Measurements from ENCODE around the gene MOK. TPM values are rescaled to one million over a fixed set of nuclear protein-coding genes. Genes with fewer than 3 reads are reported as not detected.
"Not testable (repeated sequence)": the region's sequence is repeated elsewhere in the genome, so short reads cannot be mapped to it uniquely, and the experiment has no call there.

The MOK gene
- polyA plus RNA-seq, 3 donors, result 24.3 to 24.8 (median 24.6) TPM

DNA sequence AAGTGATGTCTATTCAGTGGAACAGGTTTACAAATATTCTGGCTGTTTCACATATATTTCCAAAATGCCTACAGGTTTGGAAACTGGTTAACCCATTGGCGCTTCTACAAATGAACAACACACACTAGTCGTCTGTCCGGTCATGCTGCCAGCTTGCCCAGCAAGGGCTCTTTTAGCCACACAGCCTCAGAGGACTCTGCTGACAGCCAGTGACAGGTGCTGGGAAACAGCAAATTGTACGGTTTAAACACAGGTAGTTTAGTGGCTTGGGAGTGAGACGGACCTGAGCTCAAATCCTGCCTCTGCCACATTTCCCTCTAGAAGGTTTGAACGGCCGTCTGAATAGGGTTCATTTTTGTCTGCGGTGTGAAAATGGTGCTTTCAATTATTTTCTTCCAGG is 53.8 kb downstream of the MOK start:
- DNase-seq (ENCODE audit: low read depth in 3 of 3, low spot score in 2 of 3), result no peak

DNA sequence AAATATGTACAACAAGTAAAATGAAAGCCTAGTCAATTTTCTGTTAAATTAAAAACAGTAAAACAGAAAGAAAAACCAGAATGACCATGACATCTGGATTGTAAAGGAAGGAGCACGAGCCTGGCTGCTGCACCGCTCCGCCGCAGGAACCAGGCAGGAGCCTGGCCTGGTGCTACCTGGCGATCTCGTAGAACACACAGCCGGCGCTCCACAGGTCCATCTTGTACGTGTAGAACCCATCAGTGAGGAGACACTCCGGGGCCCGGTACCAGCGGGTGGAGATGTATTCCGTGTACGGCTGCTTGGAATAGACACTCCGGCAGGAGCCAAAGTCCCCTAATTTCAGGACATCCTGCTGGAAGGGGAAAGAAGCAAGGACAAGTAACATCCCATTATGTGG is 54.3 kb downstream of the MOK start:
- no peak for DNase-seq (ENCODE audit: low read depth in 3 of 3, low spot score in 2 of 3)

DNA sequence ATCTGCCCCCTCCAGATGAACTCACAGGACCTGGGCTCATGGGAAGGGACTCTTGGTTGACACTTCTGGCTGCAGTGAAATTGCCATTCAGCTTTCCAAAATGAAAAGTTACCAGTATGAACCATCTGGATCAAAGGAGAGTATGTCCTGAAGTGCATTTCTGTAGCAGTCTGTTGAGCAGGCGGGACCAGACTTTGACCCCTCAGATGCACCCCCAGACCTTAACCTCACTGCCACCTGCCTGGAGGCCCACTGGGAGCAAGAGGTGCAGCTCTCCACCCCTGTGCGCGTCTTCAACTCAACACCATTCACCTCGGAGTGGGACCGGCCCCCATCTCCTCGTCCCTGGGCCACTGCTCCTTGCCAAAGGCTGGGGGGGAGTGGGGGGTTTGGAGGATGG is 55.0 kb downstream of the MOK start:
- DNase-seq (ENCODE audit: low read depth in 3 of 3, low spot score in 2 of 3), result no peak

DNA sequence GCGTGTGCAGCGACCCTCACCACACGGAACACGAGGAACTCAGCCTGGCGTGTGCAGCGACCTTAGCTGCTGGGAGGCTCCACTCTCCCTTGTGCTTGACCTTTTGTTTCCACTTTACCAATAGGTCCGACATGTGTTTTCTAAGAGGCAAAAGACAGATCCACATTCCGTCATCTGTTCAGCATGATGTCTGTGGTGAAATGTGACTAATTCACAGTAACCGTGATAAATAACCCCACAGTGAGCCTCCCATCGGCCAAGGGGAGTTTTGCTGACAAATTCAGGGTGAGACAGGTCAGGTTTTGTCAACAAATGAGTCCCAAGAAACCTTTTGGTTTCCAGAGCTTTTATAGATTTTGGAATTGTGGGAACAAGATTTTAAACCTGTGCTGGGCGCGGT is 55.9 kb downstream of the MOK start:
- no peak for DNase-seq (ENCODE audit: low read depth in 3 of 3, low spot score in 2 of 3)

DNA sequence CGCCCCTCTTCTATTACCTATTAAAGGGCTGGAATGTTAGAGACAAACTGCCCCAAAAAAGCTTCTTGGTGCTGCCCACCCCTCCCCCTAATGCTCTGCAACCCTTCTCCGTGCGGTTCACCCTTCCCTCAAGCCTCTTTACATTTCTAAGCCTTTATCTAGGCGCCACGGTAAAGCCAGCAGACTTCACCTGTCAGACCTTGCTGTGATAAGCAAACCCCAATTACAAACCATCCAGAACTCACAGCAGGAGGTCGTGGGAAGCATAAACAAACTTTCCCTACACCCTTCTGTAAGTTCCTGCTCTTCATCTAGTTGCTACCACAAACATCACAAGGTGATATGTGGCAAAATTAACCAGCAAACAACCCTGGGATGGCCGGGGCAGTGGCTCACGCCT is 56.8 kb downstream of the MOK start:
- DNase-seq (ENCODE audit: low read depth in 3 of 3, low spot score in 2 of 3), result no peak

DNA sequence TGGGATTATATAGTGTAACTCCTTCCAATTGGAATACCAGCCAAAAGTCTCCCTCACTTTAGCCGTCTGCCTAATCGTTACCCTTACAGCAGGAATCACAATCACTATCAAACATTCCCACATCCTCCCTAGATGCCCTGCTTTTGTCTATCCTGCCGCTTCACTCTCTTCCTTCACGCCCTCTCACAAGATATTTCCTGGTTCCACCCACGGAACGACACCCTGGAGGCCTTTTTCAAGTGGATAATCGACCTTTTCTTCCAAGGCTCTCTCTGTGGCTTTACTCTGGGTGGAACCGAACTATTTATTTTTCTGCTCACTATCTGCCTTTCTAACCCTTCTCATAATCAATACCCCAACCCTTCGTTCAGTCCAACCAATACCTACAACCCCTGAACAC is 58.9 kb downstream of the MOK start:
- no peak for DNase-seq (ENCODE audit: low read depth in 3 of 3, low spot score in 2 of 3)

DNA sequence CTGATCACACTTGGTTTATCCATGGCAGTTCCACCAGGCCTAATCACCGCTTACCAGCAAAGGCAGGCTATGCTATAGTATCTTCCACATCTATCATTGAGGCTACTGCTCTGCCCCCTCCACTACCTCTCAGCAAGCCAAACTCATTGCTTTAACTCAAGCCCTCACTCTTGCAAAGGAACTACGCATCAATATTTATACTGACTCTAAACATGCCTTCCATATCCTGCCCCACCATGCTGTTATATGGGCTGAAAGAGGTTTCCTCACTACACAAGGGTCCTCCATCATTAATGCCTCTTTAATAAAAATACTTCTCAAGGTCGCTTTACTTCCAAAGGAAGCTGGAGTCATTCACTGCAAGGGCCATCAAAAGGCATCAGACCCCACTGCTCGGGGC is 61.2 kb downstream of the MOK start:
- not testable (repeated sequence) for DNase-seq (ENCODE audit: low read depth in 3 of 3, low spot score in 2 of 3)

DNA sequence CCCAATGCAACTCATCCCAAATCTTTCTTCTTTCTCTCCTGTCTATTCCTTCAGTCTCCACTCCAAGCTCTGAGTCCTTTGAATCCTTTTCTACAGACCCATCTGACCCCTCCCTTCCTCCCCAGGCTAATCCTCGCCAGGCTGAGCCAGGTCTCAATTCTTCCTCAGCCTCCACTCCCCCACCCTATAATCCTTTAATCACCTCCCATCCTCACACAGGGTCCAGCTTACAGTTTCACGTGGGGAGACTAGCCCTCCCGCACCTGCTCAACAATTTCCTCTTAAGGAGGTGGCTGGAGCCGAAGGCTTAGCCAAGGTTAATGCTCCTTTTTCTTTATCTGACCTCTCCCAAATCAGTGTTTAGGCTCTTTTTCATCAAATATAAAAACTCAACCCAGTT is 63.8 kb downstream of the MOK start:
- DNase-seq (ENCODE audit: low read depth in 3 of 3, low spot score in 2 of 3), result no peak

DNA sequence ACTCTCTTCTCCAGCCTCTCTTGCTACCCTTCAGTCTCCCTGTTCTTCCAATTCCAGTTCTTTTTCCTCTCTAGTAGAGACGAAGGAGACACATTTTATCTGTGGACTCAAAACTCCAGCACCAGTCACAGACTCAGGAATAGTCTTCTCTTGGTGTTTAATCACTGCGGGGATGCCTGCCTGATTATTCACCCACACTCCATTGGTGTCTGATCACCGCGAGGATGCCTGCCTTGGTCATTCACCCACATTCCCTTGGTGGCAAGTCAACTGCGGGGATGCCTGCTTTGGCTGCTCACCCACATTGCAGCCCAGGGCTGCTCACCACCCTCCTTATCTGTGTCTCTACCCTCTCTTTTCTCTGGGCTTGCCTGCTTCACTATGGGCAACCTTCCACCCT is 64.5 kb downstream of the MOK start:
- not testable (repeated sequence) for DNase-seq (ENCODE audit: low read depth in 3 of 3, low spot score in 2 of 3)

DNA sequence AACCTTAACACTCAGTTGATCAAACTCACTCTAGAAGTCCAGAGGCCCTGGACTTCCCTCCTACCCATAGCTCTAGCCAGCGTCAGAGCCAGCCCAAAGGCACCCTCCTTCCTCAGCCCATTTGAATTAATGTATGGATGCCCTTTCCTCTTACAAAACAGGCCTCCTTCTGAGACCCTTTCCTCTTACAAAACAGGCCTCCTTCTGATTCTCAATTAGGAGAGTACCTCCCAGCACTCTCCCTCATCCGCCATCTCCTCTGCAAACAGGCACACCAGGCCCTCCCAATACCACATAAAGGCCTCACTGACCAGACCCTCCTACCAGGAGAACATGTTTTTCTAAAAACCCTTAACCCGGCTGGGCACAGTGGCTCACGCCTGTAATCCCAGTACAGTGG is 65.7 kb downstream of the MOK start:
- no peak for DNase-seq (ENCODE audit: low read depth in 3 of 3, low spot score in 2 of 3)

DNA sequence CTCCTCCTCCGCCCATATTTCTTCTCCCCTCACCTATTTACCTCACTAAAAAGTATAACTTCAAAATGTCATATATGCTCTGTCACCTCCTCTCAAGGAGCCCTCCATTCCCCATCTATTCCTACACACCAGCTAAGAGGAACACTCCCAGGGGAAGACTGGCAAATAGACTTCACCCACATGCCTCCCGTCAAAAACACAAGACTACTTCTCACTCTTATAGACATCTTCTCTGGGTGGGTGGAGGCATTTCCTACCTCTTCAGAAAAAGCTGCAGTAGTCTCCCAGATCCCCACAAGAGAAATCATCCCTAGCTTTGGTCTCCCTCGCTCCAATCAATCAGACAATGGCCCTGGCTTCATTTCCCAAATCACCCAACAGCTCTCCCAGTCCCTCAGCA is 66.2 kb downstream of the MOK start:
- DNase-seq (ENCODE audit: low read depth in 3 of 3, low spot score in 2 of 3), result no peak

DNA sequence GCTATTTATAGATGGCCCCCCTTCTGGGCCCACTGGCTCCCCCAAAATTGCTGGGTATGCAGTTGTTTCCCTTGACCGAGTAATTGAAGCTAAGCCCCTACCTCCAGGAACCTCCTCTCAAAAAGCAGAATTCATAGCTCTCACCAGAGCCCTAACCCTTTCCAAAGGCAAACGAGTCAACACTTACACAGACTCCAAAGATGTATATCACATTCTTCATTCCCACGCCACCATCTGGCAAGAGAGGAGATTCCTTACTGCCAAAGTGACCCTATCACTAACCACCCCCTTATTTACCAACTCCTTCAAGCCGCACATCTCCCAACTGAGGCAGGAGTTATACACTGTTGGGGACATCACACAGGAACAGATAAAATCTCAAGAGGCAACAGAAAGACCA is 66.8 kb downstream of the MOK start:
- no peak for DNase-seq (ENCODE audit: low read depth in 3 of 3, low spot score in 2 of 3)

DNA sequence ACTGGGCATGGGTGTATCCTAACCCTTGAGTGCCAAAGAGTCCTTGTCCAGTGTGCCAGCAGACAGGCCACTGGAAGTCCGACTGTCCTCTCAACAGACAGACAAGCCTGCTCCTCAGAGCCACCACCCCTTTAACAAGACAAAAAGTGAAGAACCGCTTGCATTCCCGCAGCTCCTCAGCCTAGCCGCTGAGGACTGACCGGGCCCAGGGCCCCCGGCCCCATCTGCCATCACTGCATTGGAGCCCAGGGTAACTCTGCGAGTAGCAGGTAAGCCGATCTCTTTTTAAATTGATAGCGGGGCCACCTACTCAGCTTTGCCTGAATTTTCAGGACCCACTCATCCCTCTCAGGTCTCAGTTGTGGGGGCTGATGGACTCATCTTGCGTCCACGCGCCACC is 68.9 kb downstream of the MOK start:
- no peak for DNase-seq (ENCODE audit: low read depth in 3 of 3, low spot score in 2 of 3)

DNA sequence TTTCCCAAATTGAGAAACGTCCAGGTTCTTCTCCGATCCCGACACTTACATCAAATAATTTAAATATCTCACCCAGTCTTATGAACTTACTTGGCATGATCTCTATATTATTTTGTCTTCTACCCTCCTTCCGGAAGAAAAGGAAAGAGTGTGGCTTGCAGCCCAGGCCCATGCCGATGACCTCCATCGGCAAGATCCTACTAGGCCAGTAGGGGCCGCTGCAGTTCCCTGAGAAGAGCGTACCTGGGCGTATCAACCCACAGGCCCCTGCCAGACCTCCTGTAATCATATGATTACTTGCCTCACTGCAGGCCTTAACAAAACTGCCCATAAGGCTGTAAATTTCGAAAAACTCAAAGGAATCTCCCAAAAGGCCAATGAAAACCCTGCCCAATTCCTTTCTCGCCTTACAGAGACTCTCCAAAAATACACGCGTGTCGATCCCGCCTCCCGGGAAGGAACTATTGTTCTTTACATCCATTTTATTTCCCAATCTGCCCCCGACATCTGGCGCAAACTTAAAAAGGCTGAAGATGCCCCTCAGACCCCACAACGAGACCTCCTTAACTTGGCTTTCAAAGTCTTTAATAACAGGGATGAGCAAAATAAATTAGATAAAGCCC is 69.6 kb downstream of the MOK start:
- peak; percentile 36 to 63 (median 58) for DNase-seq (ENCODE audit: low read depth in 3 of 3, low spot score in 2 of 3)

DNA sequence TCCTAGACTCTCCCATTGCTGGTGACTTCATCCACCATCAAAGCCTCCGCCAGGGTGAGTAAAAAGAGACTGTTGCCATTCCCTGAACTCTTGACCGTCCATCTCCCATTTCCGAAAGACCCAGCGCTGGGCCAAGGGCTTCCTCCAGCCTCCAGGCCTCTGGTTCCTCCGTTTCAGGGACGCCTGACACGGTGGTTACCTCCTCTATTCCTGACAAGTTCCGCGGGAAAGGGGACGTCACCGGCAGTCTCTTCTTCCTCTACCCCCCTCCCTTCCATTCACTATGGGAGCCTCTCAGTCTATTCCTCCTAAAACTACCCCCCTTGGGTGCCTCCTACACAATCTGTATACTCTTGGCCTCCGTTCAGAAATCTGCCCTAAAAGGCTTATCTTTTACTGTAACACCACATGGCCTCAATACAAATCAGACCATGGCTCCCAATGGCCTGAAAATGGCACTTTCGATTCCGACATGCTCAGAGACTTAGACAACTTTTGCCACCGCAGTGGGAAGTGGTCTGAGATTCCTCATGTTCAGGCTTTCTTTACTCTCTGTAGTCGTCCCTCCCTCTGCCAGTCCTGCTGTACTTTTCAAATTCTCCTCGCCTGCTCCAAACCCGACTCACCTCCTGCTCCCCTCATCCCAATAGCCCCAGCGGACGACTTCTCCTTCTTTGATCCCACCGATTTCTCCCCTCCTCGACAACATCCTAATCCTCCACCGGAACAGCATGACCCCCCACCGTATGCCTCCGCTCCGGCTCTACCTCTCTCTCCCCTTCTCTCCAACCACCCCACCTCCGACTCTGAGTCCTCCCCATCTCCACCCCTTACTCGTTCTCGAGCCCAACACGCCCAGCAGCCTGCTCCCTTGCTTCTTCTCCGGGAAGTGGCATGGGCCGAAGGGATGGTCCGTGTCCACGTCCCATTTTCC is 70.4 kb downstream of the MOK start:
- DNase-seq (ENCODE audit: low read depth in 3 of 3, low spot score in 2 of 3), result no peak

DNA sequence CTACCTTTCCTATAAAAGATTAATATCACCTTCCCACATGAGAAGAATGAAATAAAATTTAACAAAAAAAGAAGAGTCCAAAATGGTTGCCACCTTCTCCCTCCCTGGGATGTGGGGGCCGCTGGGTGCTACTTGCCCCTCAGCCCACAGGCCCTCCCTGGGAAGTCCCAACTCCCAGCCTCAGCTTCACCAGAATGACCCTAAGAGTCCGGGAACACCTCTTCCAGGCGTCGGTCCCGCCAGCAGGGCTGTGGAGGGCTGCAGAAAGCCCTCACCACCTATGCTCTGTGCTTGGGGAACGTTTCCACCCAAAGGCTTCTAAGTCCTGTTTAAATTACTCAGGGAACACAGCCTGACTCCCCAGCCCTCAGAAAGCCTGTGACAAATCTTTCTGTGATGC is 71.9 kb downstream of the MOK start:
- no peak for DNase-seq (ENCODE audit: low read depth in 3 of 3, low spot score in 2 of 3)

DNA sequence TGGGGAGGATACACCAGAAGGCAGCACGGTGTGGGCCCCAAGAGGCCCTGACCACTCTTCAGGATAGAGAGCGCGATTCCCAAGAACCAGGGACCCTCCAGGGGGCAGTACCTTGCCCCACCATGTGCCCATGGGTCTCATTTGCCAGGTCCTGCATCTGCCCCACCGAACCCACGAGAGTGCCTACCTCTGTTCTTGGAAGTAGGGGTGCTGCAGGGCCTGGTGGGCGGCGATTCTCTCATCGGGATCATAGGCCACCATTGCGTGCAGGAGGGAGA is 72.7 kb downstream of the MOK start:
- no peak for DNase-seq (ENCODE audit: low read depth in 3 of 3, low spot score in 2 of 3)

DNA sequence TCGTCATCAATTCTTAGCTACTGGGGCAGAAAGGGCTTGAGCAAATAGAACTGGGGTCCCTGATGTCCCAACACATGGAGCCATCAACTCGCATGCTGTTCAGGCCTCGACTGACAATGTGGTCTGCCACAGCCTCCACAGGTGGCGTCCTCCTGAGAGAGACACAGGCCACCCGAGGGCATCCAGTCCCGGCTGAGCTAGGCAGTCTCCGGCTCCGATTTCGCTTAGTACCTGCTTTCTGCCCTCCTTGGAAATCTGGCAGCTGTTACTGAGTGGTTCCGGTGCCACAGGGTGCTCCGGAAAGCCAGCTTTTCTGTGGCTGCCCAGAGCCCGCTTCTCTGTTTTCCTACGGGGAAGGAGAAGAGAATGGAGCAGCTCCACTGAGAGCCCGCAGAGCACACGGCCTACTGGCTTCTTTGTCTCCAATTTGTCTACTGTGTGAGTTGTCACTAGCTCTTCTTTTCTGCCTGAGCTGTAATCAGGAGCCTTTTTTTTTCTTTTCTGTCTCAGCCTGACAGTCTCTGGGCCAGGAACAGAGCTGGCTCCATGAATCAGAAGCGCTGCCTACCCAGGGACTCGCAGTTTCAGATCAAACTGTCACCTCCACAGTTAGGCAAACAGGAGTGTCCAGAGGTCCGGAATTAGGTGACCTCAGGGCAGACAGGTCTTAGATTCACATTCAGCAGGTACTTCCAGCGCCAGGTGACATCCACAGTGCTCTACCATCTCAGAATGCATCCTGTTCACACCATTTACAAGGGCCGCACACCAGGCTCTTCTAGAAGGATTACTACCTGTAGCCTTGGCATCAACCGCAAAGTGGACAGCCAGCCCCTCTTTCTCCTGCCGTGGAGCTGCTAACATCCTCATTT is 73.3 kb downstream of the MOK start:
- DNase-seq (ENCODE audit: low read depth in 3 of 3, low spot score in 2 of 3), result no peak

DNA sequence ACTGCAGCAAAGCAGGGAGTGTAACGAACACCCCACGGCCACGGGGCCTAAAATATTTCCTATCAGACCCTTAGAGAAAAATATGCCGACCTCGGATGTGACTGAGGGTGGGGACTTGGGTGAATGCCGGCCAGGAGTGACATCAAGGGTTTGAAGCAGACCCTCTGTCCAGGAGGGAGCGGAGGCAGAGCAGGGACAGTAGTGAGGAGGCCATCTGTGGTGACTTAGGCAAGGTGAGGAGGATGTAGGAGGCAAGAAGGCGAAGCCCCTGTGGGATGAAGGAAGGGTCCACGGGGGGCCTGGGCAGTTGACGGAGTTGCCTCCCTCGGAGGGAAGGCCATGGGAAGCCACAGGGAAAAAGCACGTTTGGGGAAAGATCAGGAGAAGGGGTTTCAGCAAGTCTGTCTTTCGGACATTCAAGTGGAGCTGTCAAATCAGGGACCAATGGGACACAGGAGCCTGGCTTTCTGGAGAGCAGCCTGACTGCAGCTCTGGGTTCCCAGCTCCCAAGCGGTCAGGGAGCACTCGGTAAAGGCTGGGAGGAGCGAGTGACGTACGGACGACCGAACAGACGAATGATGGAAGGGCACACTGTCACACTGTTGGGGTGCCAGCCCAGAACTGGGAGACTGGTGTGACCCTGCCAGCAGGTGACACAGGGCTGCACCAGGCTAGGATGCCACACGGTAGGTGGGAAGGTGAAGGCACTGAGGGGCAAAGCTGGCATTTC is 74.3 kb downstream of the MOK start:
- DNase-seq (ENCODE audit: low read depth in 3 of 3, low spot score in 2 of 3), result no peak

DNA sequence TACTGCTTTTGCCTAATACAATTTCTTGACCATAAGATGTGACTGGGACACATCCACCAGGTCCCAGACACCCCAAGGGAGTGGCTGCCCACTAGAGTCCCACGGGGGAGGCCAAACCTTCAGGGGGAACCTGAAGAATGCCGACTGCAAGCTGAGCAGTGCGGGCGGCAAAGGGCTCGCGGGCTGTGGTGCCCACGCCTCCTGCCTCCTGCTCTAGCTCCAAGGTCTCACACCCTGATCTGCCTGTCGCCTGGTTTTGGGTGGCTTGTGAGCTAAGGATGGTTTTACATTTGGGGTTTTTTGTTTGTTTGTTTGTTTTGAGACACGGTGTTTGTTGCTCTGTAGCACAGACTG is 75.2 kb downstream of the MOK start:
- DNase-seq (ENCODE audit: low read depth in 3 of 3, low spot score in 2 of 3), result no peak

Data from right renal cortex interstitium (tissue), 3 donors.